ENCODE results near the gene RTN1.

Gene RTN1

DNA sequence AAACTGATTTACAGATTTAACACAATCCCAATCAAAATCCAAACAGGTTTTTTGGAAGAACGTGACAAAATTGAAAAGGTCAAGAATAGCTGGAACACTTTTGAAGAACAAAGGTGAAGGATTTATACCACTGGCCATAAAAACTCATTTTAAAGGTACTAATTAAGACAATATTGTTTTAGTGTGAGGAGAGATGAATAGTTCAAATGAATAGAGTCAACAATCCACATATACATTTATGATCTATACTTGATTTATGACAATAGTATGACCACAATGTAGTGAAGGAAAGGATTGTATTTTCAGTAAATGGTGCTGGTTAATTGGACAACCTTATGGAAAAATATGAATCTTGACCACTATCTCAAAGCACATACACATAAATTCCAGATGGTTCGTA lies 323.3 kb downstream of the RTN1 start:
- DNase-seq (ENCODE audit: low read depth) = no peak

Data from activated T-cell treated with anti-CD3 and anti-CD28 coated beads for 48 hours (primary cell).